Measurements from ENCODE around the gene NUP210.

- TF ChIP-seq EZH2phosphoT487 (IDR thresholded peaks at IDR 0.05; ENCODE audit: borderline replicate concordance) (no peak), CTCF (conservative IDR thresholded peaks at IDR 0.05; ENCODE audit: low read length) (no peak)
Measured at GRCh38 chr3:13282358-13282985, 137.7 kb downstream of the NUP210 start.
